Upper lobe of left lung (tissue), 4 donors: ENCODE results near the gene RACK1.
"Not testable (repeated sequence)": the region's sequence is repeated elsewhere in the genome, so short reads cannot be mapped to it uniquely, and the experiment has no call there.

Source experiments
- CTCF ChIP-seq, 6 experiments: fragments of 450-650 bp in 4 of 6; fragments of 200-600 bp in 2 of 6; sonication (generic) in 2 of 6; IDR thresholded peaks; one replicate each; pipeline ENCODE4 v1.5.1; 2016 to 2019; ENCODE audit warnings: antibody characterized with exemption in 6 of 6
- EP300 ChIP-seq, 4 donors: sonication (generic); formaldehyde crosslinking; IDR thresholded peaks; one replicate each; pipeline ENCODE4 v1.5.1; 2017; ENCODE audit warnings: antibody characterized with exemption in 4 of 4, control low read depth in 2 of 4
- POLR2A ChIP-seq, 4 donors: fragments of 450-650 bp; IDR thresholded peaks; one replicate each; pipeline ENCODE4 v1.5.1; 2016 to 2017; ENCODE audit warnings: antibody characterized with exemption in 4 of 4, mild to moderate bottlenecking in 2 of 4
- POLR2AphosphoS5 ChIP-seq, 2 donors: sonication (generic); formaldehyde crosslinking; IDR thresholded peaks; one replicate each; pipeline ENCODE4 v1.5.1; 2017; ENCODE audit warnings: antibody characterized with exemption in 2 of 2

GRCh38 chr5:181210148-181210547 is 33.6 kb downstream of the RACK1 start:
- TF ChIP-seq CTCF, POLR2A, EP300, POLR2AphosphoS5 (IDR thresholded peaks at IDR 0.05): not testable (repeated sequence)
